WERI-Rb-1 (cell line): ENCODE data around the gene TTLL1.

Experiments used
- DNase-seq: peaks from one replicate; pipeline ENCODE4 v3.0.0-alpha.2; 2020
- H3K27ac ChIP-seq: fragments of 250-450 bp; sonication (Bioruptor Pico); 2 replicates; pipeline ENCODE4 v1.5.1; 2020; ENCODE audit warnings: mild to moderate bottlenecking, moderate library complexity
- H3K27me3 ChIP-seq: fragments of 250-450 bp; sonication (Bioruptor Pico); 2 replicates; pipeline ENCODE4 v1.5.1; 2021; ENCODE audit warnings: mild to moderate bottlenecking, low read depth, moderate library complexity; ENCODE audit not compliant: insufficient read depth, severe bottlenecking
- H3K36me3 ChIP-seq: fragments of 250-450 bp; sonication (Bioruptor Pico); 2 replicates; pipeline ENCODE4 v1.5.1; 2020; ENCODE audit warnings: mild to moderate bottlenecking, moderate library complexity
- H3K4me3 ChIP-seq: 2 replicates; pipeline ENCODE4 v1.5.1; 2011; ENCODE audit warnings: low read depth, mild to moderate bottlenecking, control low read depth, low read length
- H3K9me3 ChIP-seq: fragments of 250-450 bp; sonication (Bioruptor Pico); 2 replicates; pipeline ENCODE4 v1.5.1; 2021; ENCODE audit warnings: mild to moderate bottlenecking, moderate library complexity; ENCODE audit not compliant: severe bottlenecking
- TF ChIP-seq, protein P1 (sequence below): IDR thresholded peaks from 2 replicates; pipeline ENCODE4 v1.5.1; 2011; ENCODE audit warnings: low read depth, mild to moderate bottlenecking, control low read depth, inconsistent platforms, low read length

Gene TTLL1

DNA sequence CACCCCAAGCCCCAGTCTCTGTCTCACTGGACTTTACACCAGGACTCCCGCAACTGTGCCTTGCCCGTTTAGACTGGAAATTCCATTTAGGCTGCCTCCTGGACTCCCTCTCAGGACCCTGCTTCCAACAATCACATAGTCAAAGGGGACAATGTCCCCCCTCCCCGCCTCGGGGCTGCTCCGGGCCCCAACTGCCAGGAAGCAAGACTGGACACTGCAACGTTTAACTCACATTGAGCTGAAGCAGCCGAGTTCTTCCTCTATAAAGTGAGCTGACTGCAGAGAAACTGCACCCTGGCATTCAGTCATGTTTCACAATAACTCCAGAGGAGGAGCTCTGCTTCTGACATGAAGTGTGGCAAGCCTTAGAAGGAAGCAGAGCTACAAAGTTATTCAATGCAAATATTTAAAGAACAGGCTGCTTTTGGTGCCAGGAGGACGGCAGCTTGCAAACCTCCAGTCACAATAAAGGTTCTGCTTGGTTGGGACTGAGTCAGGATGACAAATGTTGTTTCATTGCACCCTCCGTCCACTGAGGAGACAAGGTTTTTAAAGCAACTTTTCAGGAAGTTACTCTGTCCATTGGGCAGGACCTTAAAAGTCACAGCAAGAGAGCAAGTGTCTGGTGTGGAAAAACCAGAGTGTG lies 94.2 kb downstream of the TTLL1 start:
- Histone ChIP-seq H3K27ac (no peak overlapping the region), H3K36me3 (no peaks in the 10 kb centered on the region), H3K27me3 (no peaks in the 10 kb centered on the region), H3K4me3 (no peak overlapping the region), H3K9me3 (peaks cover 3% of the 10 kb centered on the region)
- DNase-seq = no peak
- TF ChIP-seq, protein P1, sequence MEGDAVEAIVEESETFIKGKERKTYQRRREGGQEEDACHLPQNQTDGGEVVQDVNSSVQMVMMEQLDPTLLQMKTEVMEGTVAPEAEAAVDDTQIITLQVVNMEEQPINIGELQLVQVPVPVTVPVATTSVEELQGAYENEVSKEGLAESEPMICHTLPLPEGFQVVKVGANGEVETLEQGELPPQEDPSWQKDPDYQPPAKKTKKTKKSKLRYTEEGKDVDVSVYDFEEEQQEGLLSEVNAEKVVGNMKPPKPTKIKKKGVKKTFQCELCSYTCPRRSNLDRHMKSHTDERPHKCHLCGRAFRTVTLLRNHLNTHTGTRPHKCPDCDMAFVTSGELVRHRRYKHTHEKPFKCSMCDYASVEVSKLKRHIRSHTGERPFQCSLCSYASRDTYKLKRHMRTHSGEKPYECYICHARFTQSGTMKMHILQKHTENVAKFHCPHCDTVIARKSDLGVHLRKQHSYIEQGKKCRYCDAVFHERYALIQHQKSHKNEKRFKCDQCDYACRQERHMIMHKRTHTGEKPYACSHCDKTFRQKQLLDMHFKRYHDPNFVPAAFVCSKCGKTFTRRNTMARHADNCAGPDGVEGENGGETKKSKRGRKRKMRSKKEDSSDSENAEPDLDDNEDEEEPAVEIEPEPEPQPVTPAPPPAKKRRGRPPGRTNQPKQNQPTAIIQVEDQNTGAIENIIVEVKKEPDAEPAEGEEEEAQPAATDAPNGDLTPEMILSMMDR = no peak

DNA sequence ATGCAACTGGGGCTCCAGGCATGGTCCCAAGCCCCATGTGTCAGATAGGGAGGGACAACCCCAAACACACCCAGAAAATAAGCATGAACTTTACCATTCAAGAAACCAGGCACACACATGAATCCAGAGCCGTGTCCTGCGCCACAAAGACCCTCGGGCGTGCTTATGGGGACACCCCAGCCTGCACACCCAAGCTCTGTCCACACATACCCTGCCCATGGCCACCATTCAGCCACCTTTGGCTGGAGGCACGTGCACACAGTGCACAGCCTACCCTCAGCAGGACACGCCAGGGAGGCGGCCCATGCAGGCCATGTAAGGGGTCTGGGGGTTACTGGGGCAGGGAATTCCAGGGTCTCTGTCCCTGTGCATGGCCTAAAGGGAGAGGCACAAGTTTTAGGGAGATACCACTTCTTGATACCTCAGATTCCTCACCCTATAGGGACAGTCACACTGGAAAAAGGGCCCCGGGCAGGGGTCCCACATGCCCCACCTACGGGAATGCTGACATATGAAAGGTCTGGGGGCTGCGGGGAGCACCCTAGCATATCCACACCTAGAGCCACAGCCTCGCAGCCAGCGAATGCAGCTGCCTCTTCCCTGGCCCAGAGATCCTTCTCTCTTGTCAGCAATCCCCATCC lies 94.8 kb downstream of the TTLL1 start:
- DNase-seq = no peak
- Histone ChIP-seq H3K36me3 (no peaks in the 10 kb centered on the region), H3K27ac (no peak overlapping the region), H3K9me3 (peaks cover 3% of the 10 kb centered on the region), H3K27me3 (no peaks in the 10 kb centered on the region), H3K4me3 (no peak overlapping the region)
- TF ChIP-seq, protein P1 = no peak

DNA sequence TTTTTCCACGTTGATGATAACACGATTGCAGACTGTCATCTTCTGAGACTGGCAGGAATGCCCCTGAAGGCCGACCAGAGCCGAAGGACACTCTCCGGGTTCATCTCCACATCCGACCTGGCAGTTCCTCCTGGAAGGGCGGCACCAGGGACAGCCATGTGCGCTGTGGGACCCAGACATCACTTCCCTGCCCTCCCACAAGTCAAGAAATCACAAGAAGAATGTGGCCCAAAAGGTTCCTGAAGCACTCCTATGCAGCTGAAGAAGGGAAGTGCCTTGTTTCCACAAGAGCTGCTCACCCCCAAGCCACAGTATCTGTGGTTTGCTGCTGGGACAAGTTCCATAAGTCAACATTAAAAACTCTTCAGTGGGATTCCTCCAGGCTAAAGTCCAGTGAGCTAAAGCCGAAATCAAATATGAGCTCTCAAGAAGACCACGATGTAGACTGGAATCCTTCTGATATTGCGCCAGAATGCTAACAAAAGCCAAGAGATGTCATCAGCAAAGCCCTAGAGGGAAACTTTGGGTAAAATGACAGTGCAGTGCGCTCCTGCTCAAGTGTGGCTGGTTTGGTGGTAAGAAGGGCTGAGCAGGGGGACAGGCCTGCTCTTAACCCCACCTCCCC lies 95.4 kb downstream of the TTLL1 start:
- DNase-seq = no peak
- H3K4me3 ChIP-seq = no peak overlapping the region
- no peak overlapping the region for H3K27ac ChIP-seq
- no peaks in the 10 kb centered on the region for H3K27me3 ChIP-seq
- H3K9me3 ChIP-seq = no peaks in the 10 kb centered on the region
- TF ChIP-seq, protein P1 = no peak
- no peaks in the 10 kb centered on the region for H3K36me3 ChIP-seq

DNA sequence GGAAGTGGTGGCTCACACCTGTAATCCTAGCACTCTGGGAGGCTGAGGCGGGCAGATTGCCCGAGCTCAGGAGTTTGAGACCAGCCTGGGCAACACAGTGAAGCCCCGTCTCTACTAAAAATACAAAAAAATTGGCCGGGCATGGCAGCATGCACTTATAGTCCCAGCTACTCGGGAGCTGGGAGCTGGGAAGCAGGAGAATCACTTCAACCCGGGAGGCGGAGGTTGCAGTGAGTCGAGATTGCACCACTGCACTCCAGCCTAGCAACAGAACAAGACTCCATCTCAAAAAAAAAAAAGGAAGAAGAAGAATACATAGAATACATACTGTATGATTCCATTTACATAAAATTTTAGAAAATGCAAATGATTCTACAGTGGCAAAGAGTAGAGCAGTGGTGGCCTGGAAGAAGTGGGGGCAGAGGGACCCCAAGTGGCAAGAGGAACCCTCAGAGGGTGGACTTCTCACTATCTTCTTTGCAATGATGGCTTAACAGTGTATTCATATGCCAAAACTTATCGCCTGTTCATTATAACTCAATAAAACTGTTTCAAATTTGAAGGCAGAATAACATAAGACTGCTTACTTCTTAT lies 96.2 kb downstream of the TTLL1 start:
- no peak overlapping the region for H3K27ac ChIP-seq
- no peak for DNase-seq
- H3K36me3 ChIP-seq = no peaks in the 10 kb centered on the region
- no peak overlapping the region for H3K4me3 ChIP-seq
- no peaks in the 10 kb centered on the region for H3K9me3 ChIP-seq
- TF ChIP-seq, protein P1 = no peak
- no peaks in the 10 kb centered on the region for H3K27me3 ChIP-seq

DNA sequence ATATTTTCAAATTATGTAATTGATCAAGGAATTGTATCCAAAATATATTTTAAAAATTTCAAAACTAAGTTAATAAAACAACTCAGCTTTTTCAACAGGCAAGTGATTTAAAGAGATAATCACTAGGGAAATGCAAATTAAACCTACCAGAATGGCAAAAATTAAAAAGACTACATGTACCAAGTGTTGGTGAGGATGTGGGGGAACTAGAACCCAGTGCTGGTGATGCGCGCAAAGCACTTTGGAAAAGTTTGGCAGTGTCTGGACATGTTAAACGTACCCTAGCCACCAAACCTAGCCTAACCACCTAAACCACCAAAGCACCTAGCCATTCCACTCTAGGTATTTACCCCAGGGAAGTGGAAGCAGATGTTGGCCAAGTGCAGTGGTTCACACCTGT lies 97.1 kb downstream of the TTLL1 start:
- DNase-seq = no peak
- Histone ChIP-seq H3K27me3 (no peaks in the 10 kb centered on the region), H3K4me3 (no peak overlapping the region), H3K9me3 (no peaks in the 10 kb centered on the region), H3K36me3 (no peaks in the 10 kb centered on the region), H3K27ac (no peak overlapping the region)
- TF ChIP-seq, protein P1 = no peak
